Choroid plexus epithelial cell (primary cell): ENCODE data around the gene USP32.
A peak's percentile ranks its signal among the peaks of the same experiment; 100 is the strongest.

Source experiments
- DNase-seq: peaks from one replicate; pipeline ENCODE4 v3.0.0-alpha.2; 2010; ENCODE audit warnings: low read depth
- H3K4me3 ChIP-seq: 2 replicates; pipeline ENCODE4 v1.5.1; 2011; ENCODE audit warnings: low read depth, mild to moderate bottlenecking, control low read depth, low read length, moderate library complexity
- CTCF ChIP-seq: conservative IDR thresholded peaks from 2 replicates; pipeline ENCODE4 v1.5.1; 2011; ENCODE audit warnings: low read depth, mild to moderate bottlenecking, control low read depth, inconsistent platforms, low read length, moderate library complexity

Gene USP32

GRCh38 chr17:60311186-60311585 is 80.7 kb downstream of the USP32 start:
- no peak overlapping the region for H3K4me3 ChIP-seq
- no peak for TF ChIP-seq CTCF
- no peak for DNase-seq

- peak; percentile 19 for DNase-seq
- no peak overlapping the region for H3K4me3 ChIP-seq
- TF ChIP-seq CTCF: no peak
These were observed 86.8 kb downstream of the USP32 start for GRCh38 chr17:60305141-60305540.

GRCh38 chr17:60304502-60304901 is 87.4 kb downstream of the USP32 start:
- no peak overlapping the region for H3K4me3 ChIP-seq
- TF ChIP-seq CTCF: no peak
- DNase-seq: no peak

- H3K4me3 ChIP-seq: no peak overlapping the region
- no peak for TF ChIP-seq CTCF
- no peak for DNase-seq
These were observed 88.4 kb downstream of the USP32 start for GRCh38 chr17:60303406-60304099.

- no peak for TF ChIP-seq CTCF
- no peak for DNase-seq
- H3K4me3 ChIP-seq: no peak overlapping the region
These were observed 90.3 kb downstream of the USP32 start for GRCh38 chr17:60301649-60302048.

- no peak overlapping the region for H3K4me3 ChIP-seq
- TF ChIP-seq CTCF: no peak
- DNase-seq: no peak
These were observed 91.0 kb downstream of the USP32 start for GRCh38 chr17:60300949-60301348.

- DNase-seq: no peak
- no peak for TF ChIP-seq CTCF
- H3K4me3 ChIP-seq: no peak overlapping the region
These were observed 91.9 kb downstream of the USP32 start for GRCh38 chr17:60300011-60300410.
